Tibial nerve (tissue), 4 donors: ENCODE measurements around the gene EDAR. TPM values are rescaled to one million over a fixed set of nuclear protein-coding genes. Genes with fewer than 3 reads are reported as not detected.

ENCODE experiments used
- DNase-seq, 2 donors: peaks; one replicate each; pipeline ENCODE4 v3.0.0-alpha.2; 2019; ENCODE audit warnings: low spot score in 2 of 2
- H3K27ac ChIP-seq, 4 donors: fragments of 200-600 bp; sonication (generic) in 3 of 4; one replicate each; pipeline ENCODE4 v1.5.1; 2017 to 2019; ENCODE audit warnings: mild to moderate bottlenecking in 1 of 4
- H3K27me3 ChIP-seq, 2 donors: fragments of 200-600 bp; sonication (generic) in 1 of 2; one replicate each; pipeline versions ENCODE4 v1.5.1 to v1.6.0; 2017 to 2019
- H3K36me3 ChIP-seq, 3 donors: fragments of 200-600 bp; sonication (generic); one replicate each; pipeline ENCODE4 v1.5.1; 2018 to 2019
- H3K4me1 ChIP-seq, 4 donors: fragments of 200-600 bp; sonication (generic) in 3 of 4; one replicate each; pipeline ENCODE4 v1.5.1; 2017 to 2019
- H3K4me3 ChIP-seq, 4 donors: fragments of 200-600 bp; sonication (generic) in 3 of 4; one replicate each; pipeline ENCODE4 v1.5.1; 2017 to 2019; ENCODE audit warnings: mild to moderate bottlenecking in 1 of 4, moderate library complexity in 1 of 4
- H3K9me3 ChIP-seq, 4 donors: fragments of 200-600 bp; sonication (generic) in 3 of 4; one replicate each; pipeline ENCODE4 v1.5.1; 2017 to 2019
- EP300 ChIP-seq, 2 donors: sonication (generic); formaldehyde crosslinking; IDR thresholded peaks; one replicate each; pipeline ENCODE4 v1.6.1; 2017; ENCODE audit warnings: antibody characterized with exemption in 2 of 2, mild to moderate bottlenecking in 1 of 2
- POLR2A ChIP-seq, 2 donors: fragments of 450-650 bp; IDR thresholded peaks; one replicate each; pipeline ENCODE4 v1.6.1; 2017; ENCODE audit warnings: antibody characterized with exemption in 2 of 2, mild to moderate bottlenecking in 2 of 2, moderate library complexity in 2 of 2
- WGBS, 2 donors: methylation state at CpG; one replicate each; pipeline ENCODE4 v1.1.5; 2018; 5-methylcytosine and 5-hydroxymethylcytosine counted together
- total RNA-seq, 4 donors: library from RNA; depleted of rRNA; stranded (reverse); fragments of >200 nt; gene quantifications; one replicate each; pipeline ENCODE4 v1.1.0, GENCODE V29; 2016
- TF ChIP-seq, protein P1 (sequence below), 5 experiments: fragments of 200-600 bp in 3 of 5; fragments of 450-650 bp in 2 of 5; sonication (generic) in 3 of 5; IDR thresholded peaks; one replicate each; pipeline ENCODE4 v1.5.1; 2016 to 2019; ENCODE audit warnings: antibody characterized with exemption in 5 of 5, mild to moderate bottlenecking in 3 of 5, moderate library complexity in 2 of 5

The EDAR gene
- total RNA-seq, 4 donors from 2014 or later: under 0.01 TPM; not detected in 3

DNA sequence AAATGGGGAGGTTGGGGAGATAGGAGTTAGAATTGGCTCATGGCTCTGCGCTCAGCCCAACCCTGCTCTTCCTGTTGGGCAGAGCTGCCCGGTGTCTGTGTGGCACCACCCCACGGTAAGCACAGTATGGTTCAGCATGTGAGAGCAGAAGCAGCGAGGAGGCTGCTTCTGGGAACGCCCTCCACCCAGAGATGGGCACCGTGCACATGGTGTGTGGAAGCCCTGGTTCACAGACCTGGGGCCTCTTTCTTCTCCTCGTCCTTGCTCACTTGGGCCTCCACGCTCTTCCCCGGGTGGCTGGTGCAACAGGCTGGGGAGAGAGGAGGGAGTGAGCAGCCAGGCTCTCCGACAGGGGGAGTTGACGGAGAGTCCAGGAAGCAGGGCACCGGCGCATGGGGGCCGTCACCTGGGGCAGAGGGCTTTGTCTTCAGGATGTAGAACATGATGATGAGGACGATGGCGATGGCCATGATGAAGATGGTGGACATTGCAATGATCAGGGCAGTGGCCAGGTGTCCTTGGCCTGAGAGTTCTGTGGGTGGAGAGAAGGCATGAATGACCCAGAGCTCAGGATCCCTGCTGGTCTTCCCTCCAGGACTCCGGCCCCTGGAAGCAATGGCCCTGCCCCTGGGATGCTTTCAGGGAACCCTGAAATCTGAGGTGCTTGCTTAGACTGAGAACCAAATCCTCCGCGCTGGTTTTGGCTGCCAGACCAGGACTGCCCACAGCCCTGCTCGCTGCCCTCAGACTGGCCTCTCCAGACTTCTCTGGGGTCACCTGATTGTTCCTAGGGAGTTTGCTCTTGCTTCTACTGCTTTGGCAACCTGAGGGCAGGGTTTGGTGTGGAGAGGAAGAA lies 78.3 kb downstream of the EDAR start:
- 84 to 85% methylated on average over 20 of the region's 20 CpGs for WGBS, 2 donors
- H3K4me1 ChIP-seq: no peaks in the 10 kb centered on the region
- no peak for DNase-seq

DNA sequence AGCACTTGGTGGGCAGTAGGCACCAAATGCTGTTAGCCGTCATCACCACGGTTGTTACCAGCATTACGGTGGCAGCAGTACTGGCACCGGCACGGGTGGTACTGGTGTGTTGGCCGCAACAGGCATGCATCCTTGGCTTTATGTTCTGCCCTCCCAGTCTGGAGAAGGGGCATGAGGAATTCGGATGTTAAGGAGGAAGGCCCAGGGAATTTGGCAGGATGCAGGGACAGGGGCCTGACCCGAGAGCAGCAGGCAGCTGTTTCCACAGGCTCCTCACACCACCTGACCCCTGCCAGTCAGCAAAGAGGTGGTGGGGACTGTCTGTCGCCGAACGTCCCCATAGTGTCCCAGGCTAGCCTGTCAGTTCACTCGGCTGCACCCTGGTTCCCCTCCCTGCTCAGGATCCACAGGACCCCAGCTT lies 79.0 kb downstream of the EDAR start:
- TF ChIP-seq, protein P1, sequence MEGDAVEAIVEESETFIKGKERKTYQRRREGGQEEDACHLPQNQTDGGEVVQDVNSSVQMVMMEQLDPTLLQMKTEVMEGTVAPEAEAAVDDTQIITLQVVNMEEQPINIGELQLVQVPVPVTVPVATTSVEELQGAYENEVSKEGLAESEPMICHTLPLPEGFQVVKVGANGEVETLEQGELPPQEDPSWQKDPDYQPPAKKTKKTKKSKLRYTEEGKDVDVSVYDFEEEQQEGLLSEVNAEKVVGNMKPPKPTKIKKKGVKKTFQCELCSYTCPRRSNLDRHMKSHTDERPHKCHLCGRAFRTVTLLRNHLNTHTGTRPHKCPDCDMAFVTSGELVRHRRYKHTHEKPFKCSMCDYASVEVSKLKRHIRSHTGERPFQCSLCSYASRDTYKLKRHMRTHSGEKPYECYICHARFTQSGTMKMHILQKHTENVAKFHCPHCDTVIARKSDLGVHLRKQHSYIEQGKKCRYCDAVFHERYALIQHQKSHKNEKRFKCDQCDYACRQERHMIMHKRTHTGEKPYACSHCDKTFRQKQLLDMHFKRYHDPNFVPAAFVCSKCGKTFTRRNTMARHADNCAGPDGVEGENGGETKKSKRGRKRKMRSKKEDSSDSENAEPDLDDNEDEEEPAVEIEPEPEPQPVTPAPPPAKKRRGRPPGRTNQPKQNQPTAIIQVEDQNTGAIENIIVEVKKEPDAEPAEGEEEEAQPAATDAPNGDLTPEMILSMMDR (IDR thresholded peaks at IDR 0.05): no peak
- TF ChIP-seq EP300 (IDR thresholded peaks at IDR 0.05) (no peak), POLR2A (IDR thresholded peaks at IDR 0.05) (no peak)
- Histone ChIP-seq H3K27ac (no peak overlapping the region), H3K27me3 (no peaks in the 10 kb centered on the region), H3K4me3 (no peak overlapping the region), H3K36me3 (no peaks in the 10 kb centered on the region), H3K9me3 (no peaks in the 10 kb centered on the region), H3K4me1 (no peaks in the 10 kb centered on the region)
- no peak for DNase-seq
- WGBS, 2 donors: 87 to 89% methylated on average over 12 of the region's 12 CpGs

More for the DNA sequence above, 78.3 kb downstream of the EDAR start:
- H3K4me3 ChIP-seq: no peak overlapping the region
- TF ChIP-seq EP300 (IDR thresholded peaks at IDR 0.05): no peak
- no peak for TF ChIP-seq POLR2A (IDR thresholded peaks at IDR 0.05)
- TF ChIP-seq, protein P1 (IDR thresholded peaks at IDR 0.05): no peak
- H3K27ac ChIP-seq: no peak overlapping the region
- no peaks in the 10 kb centered on the region for H3K9me3 ChIP-seq
- no peaks in the 10 kb centered on the region for H3K36me3 ChIP-seq
- no peaks in the 10 kb centered on the region for H3K27me3 ChIP-seq

- H3K4me1 ChIP-seq: no peaks in the 10 kb centered on the region
- H3K4me3 ChIP-seq: no peak overlapping the region
- 70 to 91% methylated on average over 9 of the region's 9 CpGs for WGBS, 2 donors
- TF ChIP-seq, protein P1 (IDR thresholded peaks at IDR 0.05): no peak
- no peak for TF ChIP-seq EP300 (IDR thresholded peaks at IDR 0.05)
- no peak for TF ChIP-seq POLR2A (IDR thresholded peaks at IDR 0.05)
- H3K27ac ChIP-seq: no peak overlapping the region
- no peaks in the 10 kb centered on the region for H3K9me3 ChIP-seq
- H3K36me3 ChIP-seq: no peaks in the 10 kb centered on the region
- no peak for DNase-seq
- no peaks in the 10 kb centered on the region for H3K27me3 ChIP-seq
Measured at GRCh38 chr2:108909275-108909823, 79.7 kb downstream of the EDAR start.

GRCh38 chr2:108908713-108909070 lies 80.3 kb downstream of the EDAR start:
- WGBS, 2 donors: 62 to 79% methylated on average over 1 of the region's 1 CpG
- no peak overlapping the region for H3K27ac ChIP-seq
- no peaks in the 10 kb centered on the region for H3K9me3 ChIP-seq
- no peak overlapping the region for H3K4me3 ChIP-seq
- no peaks in the 10 kb centered on the region for H3K4me1 ChIP-seq
- no peaks in the 10 kb centered on the region for H3K27me3 ChIP-seq
- no peak for DNase-seq
- no peak for TF ChIP-seq POLR2A (IDR thresholded peaks at IDR 0.05)
- TF ChIP-seq, protein P1 (IDR thresholded peaks at IDR 0.05): no peak
- no peak for TF ChIP-seq EP300 (IDR thresholded peaks at IDR 0.05)
- H3K36me3 ChIP-seq: no peaks in the 10 kb centered on the region
